ENCODE data around the gene PRKCH. TPM values are rescaled to one million over a fixed set of nuclear protein-coding genes. Genes with fewer than 3 reads are reported as not detected.

Gene PRKCH
- total and polyA plus RNA-seq, 10 of the 15 experiments (the other 5 are each of a cell fraction or from before 2014, with no cell fraction given) = 10.7 to 140 (median 33.2) TPM

DNA sequence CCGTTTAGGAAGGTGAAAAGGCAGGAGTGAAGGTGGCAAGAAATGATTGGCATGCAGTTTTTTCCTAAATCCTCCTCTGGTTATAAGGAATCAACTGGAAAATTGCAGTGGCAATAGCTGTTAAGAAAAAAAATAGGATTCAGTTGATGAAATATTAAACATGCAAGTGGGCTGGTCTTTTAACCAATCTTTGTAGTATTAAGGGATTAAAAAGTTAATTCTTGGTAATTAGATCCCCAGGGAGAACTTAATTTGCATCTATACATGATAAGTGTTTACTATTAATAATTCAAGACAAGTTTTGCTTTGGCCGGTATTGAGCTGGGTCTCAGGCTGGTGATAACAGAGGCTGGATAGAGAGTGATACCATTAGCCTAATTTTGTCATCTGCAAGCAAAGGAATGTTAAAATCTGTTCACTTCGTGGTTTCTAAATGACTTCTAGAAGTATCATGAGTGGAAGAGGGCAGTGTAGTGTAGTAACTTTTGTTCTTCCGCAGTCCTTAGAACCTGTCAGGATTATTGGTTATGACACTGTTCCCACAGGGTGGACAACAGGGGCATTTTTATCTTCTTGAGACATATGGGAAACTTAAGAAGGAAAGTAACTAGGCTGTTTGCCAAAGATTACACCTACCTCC is 118.5 kb downstream of the PRKCH start (continued):
- TF ChIP-seq, protein P1, sequence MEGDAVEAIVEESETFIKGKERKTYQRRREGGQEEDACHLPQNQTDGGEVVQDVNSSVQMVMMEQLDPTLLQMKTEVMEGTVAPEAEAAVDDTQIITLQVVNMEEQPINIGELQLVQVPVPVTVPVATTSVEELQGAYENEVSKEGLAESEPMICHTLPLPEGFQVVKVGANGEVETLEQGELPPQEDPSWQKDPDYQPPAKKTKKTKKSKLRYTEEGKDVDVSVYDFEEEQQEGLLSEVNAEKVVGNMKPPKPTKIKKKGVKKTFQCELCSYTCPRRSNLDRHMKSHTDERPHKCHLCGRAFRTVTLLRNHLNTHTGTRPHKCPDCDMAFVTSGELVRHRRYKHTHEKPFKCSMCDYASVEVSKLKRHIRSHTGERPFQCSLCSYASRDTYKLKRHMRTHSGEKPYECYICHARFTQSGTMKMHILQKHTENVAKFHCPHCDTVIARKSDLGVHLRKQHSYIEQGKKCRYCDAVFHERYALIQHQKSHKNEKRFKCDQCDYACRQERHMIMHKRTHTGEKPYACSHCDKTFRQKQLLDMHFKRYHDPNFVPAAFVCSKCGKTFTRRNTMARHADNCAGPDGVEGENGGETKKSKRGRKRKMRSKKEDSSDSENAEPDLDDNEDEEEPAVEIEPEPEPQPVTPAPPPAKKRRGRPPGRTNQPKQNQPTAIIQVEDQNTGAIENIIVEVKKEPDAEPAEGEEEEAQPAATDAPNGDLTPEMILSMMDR (IDR thresholded peaks at IDR 0.05 in 2 of 3, conservative IDR thresholded peaks at IDR 0.05 in 1 of 3; ENCODE audit: control insufficient read depth in 2 of 3, extremely low read depth in 1 of 3, insufficient read depth in 1 of 3, low read depth in 3 of 3, low read length in 3 of 3) = no peak
- TF ChIP-seq CBX3 (IDR thresholded peaks at IDR 0.05; ENCODE audit: borderline replicate concordance, low read depth) (no peak), CREB1 (IDR thresholded peaks at IDR 0.05; ENCODE audit: low read depth) (no peak), GABPA (IDR thresholded peaks at IDR 0.05; ENCODE audit: low read depth) (no peak), MTA3 (IDR thresholded peaks at IDR 0.05; ENCODE audit: borderline replicate concordance, low read length) (no peak), IRF4 (IDR thresholded peaks at IDR 0.05; ENCODE audit: low read depth, low read length) (0 out of 2 replicates have a peak, but pooled peaks have one; percentile 10), IRF5 (IDR thresholded peaks at IDR 0.05; ENCODE audit: borderline replicate concordance) (no peak), ZNF687 (IDR thresholded peaks at IDR 0.05) (peak; percentile 47; the same call in 1 of the 2 replicates), MEF2B (IDR thresholded peaks at IDR 0.05; ENCODE audit: partially characterized antibody, poor library complexity, severe bottlenecking) (peak; percentile 86), IKZF2 (IDR thresholded peaks at IDR 0.05) (peak in 1 of 2 experiments; percentile 3; a peak in 1 of 4 replicates), NKRF (conservative IDR thresholded peaks at IDR 0.05) (no peak), NR2F1 (conservative IDR thresholded peaks at IDR 0.05) (0 out of 2 replicates have a peak, but pooled peaks have one; percentile 1), SMAD5 (IDR thresholded peaks at IDR 0.05; ENCODE audit: low read depth) (no peak), RUNX3 (IDR thresholded peaks at IDR 0.05; ENCODE audit: low read length) (peak; percentile 65), SP1 (IDR thresholded peaks at IDR 0.05; ENCODE audit: low read depth, low read length) (no peak), ATF7 (IDR thresholded peaks at IDR 0.05; ENCODE audit: low read depth) (peak; percentile 6; the same call in 1 of the 2 replicates)
- TF ChIP-seq, protein P2, sequence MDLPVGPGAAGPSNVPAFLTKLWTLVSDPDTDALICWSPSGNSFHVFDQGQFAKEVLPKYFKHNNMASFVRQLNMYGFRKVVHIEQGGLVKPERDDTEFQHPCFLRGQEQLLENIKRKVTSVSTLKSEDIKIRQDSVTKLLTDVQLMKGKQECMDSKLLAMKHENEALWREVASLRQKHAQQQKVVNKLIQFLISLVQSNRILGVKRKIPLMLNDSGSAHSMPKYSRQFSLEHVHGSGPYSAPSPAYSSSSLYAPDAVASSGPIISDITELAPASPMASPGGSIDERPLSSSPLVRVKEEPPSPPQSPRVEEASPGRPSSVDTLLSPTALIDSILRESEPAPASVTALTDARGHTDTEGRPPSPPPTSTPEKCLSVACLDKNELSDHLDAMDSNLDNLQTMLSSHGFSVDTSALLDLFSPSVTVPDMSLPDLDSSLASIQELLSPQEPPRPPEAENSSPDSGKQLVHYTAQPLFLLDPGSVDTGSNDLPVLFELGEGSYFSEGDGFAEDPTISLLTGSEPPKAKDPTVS (IDR thresholded peaks at IDR 0.05; ENCODE audit: low read depth, low read length) = no peak
- TF ChIP-seq, protein P3, sequence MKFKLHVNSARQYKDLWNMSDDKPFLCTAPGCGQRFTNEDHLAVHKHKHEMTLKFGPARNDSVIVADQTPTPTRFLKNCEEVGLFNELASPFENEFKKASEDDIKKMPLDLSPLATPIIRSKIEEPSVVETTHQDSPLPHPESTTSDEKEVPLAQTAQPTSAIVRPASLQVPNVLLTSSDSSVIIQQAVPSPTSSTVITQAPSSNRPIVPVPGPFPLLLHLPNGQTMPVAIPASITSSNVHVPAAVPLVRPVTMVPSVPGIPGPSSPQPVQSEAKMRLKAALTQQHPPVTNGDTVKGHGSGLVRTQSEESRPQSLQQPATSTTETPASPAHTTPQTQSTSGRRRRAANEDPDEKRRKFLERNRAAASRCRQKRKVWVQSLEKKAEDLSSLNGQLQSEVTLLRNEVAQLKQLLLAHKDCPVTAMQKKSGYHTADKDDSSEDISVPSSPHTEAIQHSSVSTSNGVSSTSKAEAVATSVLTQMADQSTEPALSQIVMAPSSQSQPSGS (IDR thresholded peaks at IDR 0.05; ENCODE audit: low read length) = peak; percentile 18

Measured in GM12878 (cell line).